Measurements from ENCODE around the gene KCND2.

The KCND2 gene

GRCh38 chr7:120582916-120583315, 309.9 kb downstream of the KCND2 start:
- DNase-seq (ENCODE audit: low read depth), result no peak

GRCh38 chr7:120583899-120584586, 311.1 kb downstream of the KCND2 start:
- H3K4me3 ChIP-seq (ENCODE audit: low read depth, low read length), result no peak overlapping the region
- no peak for DNase-seq (ENCODE audit: low read depth)
- no peak for TF ChIP-seq CTCF (IDR thresholded peaks at IDR 0.05; ENCODE audit: control insufficient read depth, extremely low read depth, insufficient read depth)

More at GRCh38 chr7:120582916-120583315, 309.9 kb downstream of the KCND2 start:
- H3K4me3 ChIP-seq (ENCODE audit: low read depth, low read length), result no peak overlapping the region
- no peak for TF ChIP-seq CTCF (IDR thresholded peaks at IDR 0.05; ENCODE audit: control insufficient read depth, extremely low read depth, insufficient read depth)

GRCh38 chr7:120586571-120586970, 313.6 kb downstream of the KCND2 start:
- no peak for DNase-seq (ENCODE audit: low read depth)
- H3K4me3 ChIP-seq (ENCODE audit: low read depth, low read length), result no peak overlapping the region
- TF ChIP-seq CTCF (IDR thresholded peaks at IDR 0.05; ENCODE audit: control insufficient read depth, extremely low read depth, insufficient read depth), result no peak

DNA sequence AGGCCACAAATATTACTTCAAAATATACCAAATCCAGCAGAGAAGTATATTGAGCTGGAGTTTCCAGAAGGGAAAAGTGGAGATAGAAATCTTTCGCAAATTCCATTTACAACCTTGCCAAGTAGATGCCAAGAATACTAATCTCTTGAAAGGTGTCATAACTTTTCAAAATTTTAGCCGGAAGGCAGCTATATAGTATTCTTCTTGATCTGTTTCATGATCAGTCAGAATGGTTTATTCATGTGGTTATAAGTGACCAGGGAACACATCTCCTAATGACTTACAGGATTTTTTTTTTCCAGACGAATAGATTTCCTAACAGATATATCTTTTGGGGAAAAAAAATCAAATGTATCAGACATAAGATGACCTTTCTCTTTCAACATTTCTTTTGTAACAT, 314.3 kb downstream of the KCND2 start:
- TF ChIP-seq CTCF (IDR thresholded peaks at IDR 0.05; ENCODE audit: control insufficient read depth, extremely low read depth, insufficient read depth), result no peak
- DNase-seq (ENCODE audit: low read depth), result no peak

GRCh38 chr7:120588416-120588815, 315.4 kb downstream of the KCND2 start:
- DNase-seq (ENCODE audit: low read depth), result no peak
- TF ChIP-seq CTCF (IDR thresholded peaks at IDR 0.05; ENCODE audit: control insufficient read depth, extremely low read depth, insufficient read depth), result no peak
- no peak overlapping the region for H3K4me3 ChIP-seq (ENCODE audit: low read depth, low read length)

More for the DNA sequence above, 314.3 kb downstream of the KCND2 start:
- H3K4me3 ChIP-seq (ENCODE audit: low read depth, low read length), result no peak overlapping the region

DNA sequence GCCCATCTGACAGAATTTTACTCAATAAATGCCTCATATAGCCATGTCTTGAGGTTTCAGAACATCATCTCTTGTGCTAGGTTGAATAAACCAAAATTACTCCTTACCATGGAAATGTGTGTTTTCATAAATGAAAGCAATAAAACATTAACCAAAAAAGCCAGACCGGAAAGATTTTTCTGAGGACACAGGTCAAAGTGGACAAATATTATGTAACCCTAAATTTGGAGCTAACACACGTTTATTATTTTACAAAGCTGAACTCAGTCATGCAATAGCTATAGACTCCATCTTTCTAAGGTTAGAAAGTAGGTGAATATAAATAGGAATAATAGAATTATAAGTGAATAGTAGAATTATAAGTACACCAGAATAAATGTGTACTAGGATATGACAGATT, 315.9 kb downstream of the KCND2 start:
- H3K4me3 ChIP-seq (ENCODE audit: low read depth, low read length), result no peak overlapping the region
- TF ChIP-seq CTCF (IDR thresholded peaks at IDR 0.05; ENCODE audit: control insufficient read depth, extremely low read depth, insufficient read depth), result no peak
- no peak for DNase-seq (ENCODE audit: low read depth)

DNA sequence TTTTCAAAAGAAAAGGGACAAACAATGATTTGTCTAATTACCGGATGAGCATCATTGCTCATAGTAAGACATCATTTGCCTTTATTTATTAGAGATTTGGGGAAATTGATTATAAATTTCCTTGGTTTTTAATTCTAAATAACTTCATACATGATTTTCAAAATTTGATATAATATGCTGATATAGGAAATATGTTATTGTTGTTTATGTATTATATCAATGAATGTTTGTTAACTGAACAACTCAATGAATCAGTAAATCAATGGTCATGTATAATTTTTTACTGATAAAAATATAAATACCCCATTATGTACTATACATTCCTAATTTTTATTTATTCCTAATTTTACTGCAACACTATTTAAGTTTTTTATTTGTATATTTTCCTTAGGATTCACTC, 327.6 kb downstream of the KCND2 start:
- DNase-seq (ENCODE audit: low read depth), result no peak
- no peak for TF ChIP-seq CTCF (IDR thresholded peaks at IDR 0.05; ENCODE audit: control insufficient read depth, extremely low read depth, insufficient read depth)
- no peak overlapping the region for H3K4me3 ChIP-seq (ENCODE audit: low read depth, low read length)

Data from LNCaP clone FGC (cell line).